ENCODE measurements around the gene TYK2. TPM values are rescaled to one million over a fixed set of nuclear protein-coding genes. Genes with fewer than 3 reads are reported as not detected.

The TYK2 gene
- total RNA-seq, 1 experiment from 2014 or later = 130 TPM

DNA sequence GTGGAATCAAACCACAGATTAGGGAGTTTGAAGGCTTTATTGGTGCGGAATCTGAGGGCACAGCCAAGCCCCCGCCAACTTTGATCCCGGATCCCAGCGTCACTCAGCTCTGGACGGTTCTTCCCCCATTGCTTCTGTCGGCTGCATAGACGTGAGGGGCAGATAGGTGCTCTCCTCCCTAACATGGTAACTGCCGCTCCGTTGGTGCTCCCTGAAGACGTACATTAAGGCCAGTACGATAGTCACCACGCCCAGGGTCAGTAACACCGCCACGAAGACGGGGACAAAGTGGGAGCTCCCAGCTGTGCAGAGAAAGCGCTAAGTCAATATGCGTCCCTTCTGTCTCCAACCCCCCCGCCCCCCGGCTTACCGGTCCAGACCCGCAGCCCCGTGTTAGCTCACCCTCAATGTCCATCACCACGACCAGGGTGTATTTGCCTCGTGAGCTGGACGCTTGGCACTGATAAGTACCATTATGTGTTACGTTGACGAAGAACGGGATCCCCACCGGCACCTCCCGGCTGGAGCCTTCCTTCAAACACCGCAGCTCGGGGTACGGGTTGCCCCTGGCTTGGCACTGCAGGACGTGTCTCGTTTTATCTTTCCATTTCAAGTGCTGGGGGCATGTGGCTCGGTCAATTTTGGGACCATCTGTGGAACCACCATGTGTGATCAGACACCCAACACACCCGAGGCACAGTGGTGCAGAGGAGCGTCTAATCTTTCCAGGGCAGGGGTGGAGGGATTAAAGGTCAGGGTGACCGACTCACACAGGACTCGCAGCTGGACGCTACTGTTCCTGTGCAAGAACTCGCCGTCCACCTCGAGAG is 46.4 kb downstream of the TYK2 start:
- intact Hi-C loops (cut with micrococcal nuclease; ENCODE audit: unreplicated experiment) = no loop called here
- TSS peak; percentile 86 for BruUV-seq (replicated peaks)
- TF ChIP-seq, protein P1, sequence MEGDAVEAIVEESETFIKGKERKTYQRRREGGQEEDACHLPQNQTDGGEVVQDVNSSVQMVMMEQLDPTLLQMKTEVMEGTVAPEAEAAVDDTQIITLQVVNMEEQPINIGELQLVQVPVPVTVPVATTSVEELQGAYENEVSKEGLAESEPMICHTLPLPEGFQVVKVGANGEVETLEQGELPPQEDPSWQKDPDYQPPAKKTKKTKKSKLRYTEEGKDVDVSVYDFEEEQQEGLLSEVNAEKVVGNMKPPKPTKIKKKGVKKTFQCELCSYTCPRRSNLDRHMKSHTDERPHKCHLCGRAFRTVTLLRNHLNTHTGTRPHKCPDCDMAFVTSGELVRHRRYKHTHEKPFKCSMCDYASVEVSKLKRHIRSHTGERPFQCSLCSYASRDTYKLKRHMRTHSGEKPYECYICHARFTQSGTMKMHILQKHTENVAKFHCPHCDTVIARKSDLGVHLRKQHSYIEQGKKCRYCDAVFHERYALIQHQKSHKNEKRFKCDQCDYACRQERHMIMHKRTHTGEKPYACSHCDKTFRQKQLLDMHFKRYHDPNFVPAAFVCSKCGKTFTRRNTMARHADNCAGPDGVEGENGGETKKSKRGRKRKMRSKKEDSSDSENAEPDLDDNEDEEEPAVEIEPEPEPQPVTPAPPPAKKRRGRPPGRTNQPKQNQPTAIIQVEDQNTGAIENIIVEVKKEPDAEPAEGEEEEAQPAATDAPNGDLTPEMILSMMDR (IDR thresholded peaks at IDR 0.05; ENCODE audit: unreplicated experiment) = no peak
- Mint-ChIP-seq H3K27ac (ENCODE audit: unreplicated experiment) (peak overlapping the region; percentile 66), H3K27me3 (ENCODE audit: unreplicated experiment) (no peaks in the 10 kb centered on the region), H3K9me3 (ENCODE audit: low read depth, unreplicated experiment) (no peaks in the 10 kb centered on the region), H3K4me1 (ENCODE audit: low read depth, unreplicated experiment) (no peaks in the 10 kb centered on the region), H3K4me3 (ENCODE audit: low read depth, unreplicated experiment) (peak overlapping the region; percentile 89), H3K36me3 (ENCODE audit: insufficient read depth, unreplicated experiment) (peaks cover 40% of the 10 kb centered on the region)
- DNase-seq = no peak
- CTCF ChIA-PET = interaction anchor here (0.6 to 1.1 kb wide), 6 partner anchors 55 to 214 kb away, joined by 3 to 6 read pairs (median 4); partner anchors contain the start of gene ICAM1

DNA sequence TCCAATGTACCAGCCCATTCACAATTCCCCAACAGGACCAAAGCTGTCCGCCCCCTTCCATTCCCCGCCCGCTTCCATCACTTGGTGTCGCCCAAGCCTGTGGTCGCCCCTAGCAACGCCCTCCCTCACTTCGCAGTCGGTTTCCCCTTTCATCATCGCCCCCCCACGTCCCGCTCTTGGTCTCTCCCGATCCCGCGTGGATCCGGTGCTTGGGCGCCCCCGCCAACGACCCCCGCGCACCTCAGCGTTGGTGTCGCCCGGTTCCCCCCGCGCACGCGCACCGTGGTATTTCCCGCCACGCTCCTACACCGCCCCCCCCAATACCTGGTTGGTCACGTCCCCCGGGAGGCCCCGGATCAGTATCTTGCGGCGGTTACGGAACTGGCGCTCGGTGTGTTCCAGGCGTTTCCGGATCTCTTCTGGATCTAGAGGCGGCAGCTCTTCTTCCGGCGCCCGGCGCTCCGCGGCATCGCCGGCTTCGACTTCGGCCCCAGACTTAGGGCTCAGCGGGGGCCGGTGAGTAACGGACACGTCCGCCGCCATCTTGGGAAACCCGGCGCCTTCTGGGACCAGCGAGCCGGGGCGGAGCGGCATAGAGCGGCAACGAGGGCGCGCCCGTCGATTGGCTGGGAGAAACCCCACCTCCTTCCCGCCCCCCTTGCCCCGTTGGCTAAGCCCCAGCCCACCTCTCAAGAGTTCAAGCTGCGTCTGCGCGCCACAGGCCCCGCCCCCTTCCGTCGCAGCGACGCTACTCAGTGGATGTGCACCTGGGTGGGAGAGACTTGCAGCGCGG is 47.2 kb downstream of the TYK2 start, which contains the start of gene RAVER1:
TSS of gene RAVER1 (minus strand) at position 565 of the 793 bp plus-strand sequence. CDS start at position 543, 22 bp downstream.
- TF ChIP-seq, protein P1 (IDR thresholded peaks at IDR 0.05; ENCODE audit: unreplicated experiment) = no peak
- no peaks in the 10 kb centered on the region for H3K27me3 Mint-ChIP-seq (ENCODE audit: unreplicated experiment)
- BruUV-seq (replicated peaks) = no TSS peak
- intact Hi-C loops (cut with micrococcal nuclease; ENCODE audit: unreplicated experiment) = no loop called here
- CTCF ChIA-PET = interaction anchor here (0.6 to 1.0 kb wide), 2 partner anchors 55 to 213 kb away, joined by 3 to 4 read pairs; no protein-coding TSS in a partner anchor
- H3K27ac Mint-ChIP-seq (ENCODE audit: unreplicated experiment) = peak within 1 kb of the TSS; percentile 66
- no peaks in the 10 kb centered on the region for H3K9me3 Mint-ChIP-seq (ENCODE audit: low read depth, unreplicated experiment)
- peaks cover 44% of the 10 kb centered on the region for H3K36me3 Mint-ChIP-seq (ENCODE audit: insufficient read depth, unreplicated experiment)
- H3K4me3 Mint-ChIP-seq (ENCODE audit: low read depth, unreplicated experiment) = peak within 1 kb of the TSS; percentile 89
- DNase-seq = peak; percentile 94
- no peaks in the 10 kb centered on the region for H3K4me1 Mint-ChIP-seq (ENCODE audit: low read depth, unreplicated experiment)

DNA sequence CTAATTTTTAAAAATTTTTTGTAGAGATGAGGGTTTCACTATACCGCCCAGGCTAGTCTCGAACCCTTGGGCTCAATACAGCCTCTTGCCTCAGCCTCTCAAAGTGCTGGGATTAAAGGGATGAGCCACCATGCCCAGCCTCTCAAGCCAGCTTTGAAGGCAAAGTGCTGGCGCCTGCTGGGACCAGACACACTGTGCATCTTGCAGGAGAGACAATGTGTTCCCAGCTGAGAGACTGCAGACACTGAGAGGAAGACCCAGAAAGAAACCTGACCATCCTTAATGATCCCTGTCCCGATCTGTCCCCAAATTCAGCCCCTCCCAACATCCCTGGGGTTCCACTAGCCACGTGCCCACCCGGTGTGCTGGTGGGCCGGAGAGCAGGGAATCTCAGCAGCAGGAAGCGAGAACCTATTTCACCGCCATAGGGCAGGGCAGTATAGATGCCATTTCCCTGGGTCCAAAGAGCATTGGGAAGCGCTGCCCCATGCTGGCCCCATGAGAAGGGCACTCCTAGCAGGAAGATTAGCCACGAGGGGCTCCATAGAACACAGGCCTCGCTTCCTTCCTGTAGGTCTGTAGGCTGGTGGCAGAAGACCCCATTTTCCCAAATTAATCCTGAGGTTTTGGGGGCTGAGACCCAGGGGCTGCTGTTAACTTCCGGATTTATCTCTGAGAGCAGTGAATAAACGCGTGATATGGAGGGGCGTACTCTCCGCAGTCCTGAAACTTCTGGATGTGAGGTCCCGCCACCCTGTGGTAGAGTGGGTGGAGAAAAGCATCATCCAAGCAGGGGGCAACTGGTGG is 48.0 kb downstream of the TYK2 start:
- no peaks in the 10 kb centered on the region for H3K27me3 Mint-ChIP-seq (ENCODE audit: unreplicated experiment)
- intact Hi-C loops (cut with micrococcal nuclease; ENCODE audit: unreplicated experiment) = no loop called here
- CTCF ChIA-PET = interaction anchor here (0.6 kb wide), 1 partner anchor 11 kb away, joined by 3 read pairs; no protein-coding TSS in a partner anchor
- H3K9me3 Mint-ChIP-seq (ENCODE audit: low read depth, unreplicated experiment) = no peaks in the 10 kb centered on the region
- TF ChIP-seq, protein P1 (IDR thresholded peaks at IDR 0.05; ENCODE audit: unreplicated experiment) = no peak
- no peak for DNase-seq
- H3K27ac Mint-ChIP-seq (ENCODE audit: unreplicated experiment) = peak overlapping the region; percentile 66
- no peaks in the 10 kb centered on the region for H3K4me1 Mint-ChIP-seq (ENCODE audit: low read depth, unreplicated experiment)
- H3K4me3 Mint-ChIP-seq (ENCODE audit: low read depth, unreplicated experiment) = peak overlapping the region; percentile 89
- H3K36me3 Mint-ChIP-seq (ENCODE audit: insufficient read depth, unreplicated experiment) = peaks cover 44% of the 10 kb centered on the region
- BruUV-seq (replicated peaks) = TSS peak; percentile 45

DNA sequence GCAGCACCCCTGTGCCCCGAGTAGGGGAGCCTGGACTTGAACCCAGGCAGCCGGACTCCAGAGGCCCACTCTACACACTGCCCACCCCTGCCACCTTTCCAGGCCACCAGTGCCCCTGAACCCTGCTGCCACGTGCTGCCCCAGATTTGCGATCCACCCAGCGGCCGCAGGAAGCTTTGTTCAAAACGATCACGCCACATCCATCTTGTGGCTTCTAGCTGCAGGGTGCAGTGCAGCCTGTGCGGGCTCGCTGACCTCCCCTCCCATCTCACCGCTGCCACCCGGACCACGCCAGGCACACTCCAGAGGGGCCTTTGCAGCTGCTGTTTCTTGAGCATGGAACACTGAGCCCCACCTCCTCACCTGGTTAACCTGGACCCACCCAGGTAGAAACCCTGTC is 50.8 kb downstream of the TYK2 start:
- CTCF ChIA-PET = interaction anchor here (0.7 kb wide), 1 partner anchor 13 kb away, joined by 3 read pairs; no protein-coding TSS in a partner anchor
- H3K36me3 Mint-ChIP-seq (ENCODE audit: insufficient read depth, unreplicated experiment) = peaks cover 39% of the 10 kb centered on the region
- no peaks in the 10 kb centered on the region for H3K27me3 Mint-ChIP-seq (ENCODE audit: unreplicated experiment)
- DNase-seq = no peak
- BruUV-seq (replicated peaks) = no TSS peak
- H3K4me3 Mint-ChIP-seq (ENCODE audit: low read depth, unreplicated experiment) = no peak overlapping the region
- TF ChIP-seq, protein P1 (IDR thresholded peaks at IDR 0.05; ENCODE audit: unreplicated experiment) = no peak
- H3K4me1 Mint-ChIP-seq (ENCODE audit: low read depth, unreplicated experiment) = no peaks in the 10 kb centered on the region
- no peaks in the 10 kb centered on the region for H3K9me3 Mint-ChIP-seq (ENCODE audit: low read depth, unreplicated experiment)
- intact Hi-C loops (cut with micrococcal nuclease; ENCODE audit: unreplicated experiment) = no loop called here
- no peak overlapping the region for H3K27ac Mint-ChIP-seq (ENCODE audit: unreplicated experiment)
